ENCODE data around the gene BRD3.

DNA sequence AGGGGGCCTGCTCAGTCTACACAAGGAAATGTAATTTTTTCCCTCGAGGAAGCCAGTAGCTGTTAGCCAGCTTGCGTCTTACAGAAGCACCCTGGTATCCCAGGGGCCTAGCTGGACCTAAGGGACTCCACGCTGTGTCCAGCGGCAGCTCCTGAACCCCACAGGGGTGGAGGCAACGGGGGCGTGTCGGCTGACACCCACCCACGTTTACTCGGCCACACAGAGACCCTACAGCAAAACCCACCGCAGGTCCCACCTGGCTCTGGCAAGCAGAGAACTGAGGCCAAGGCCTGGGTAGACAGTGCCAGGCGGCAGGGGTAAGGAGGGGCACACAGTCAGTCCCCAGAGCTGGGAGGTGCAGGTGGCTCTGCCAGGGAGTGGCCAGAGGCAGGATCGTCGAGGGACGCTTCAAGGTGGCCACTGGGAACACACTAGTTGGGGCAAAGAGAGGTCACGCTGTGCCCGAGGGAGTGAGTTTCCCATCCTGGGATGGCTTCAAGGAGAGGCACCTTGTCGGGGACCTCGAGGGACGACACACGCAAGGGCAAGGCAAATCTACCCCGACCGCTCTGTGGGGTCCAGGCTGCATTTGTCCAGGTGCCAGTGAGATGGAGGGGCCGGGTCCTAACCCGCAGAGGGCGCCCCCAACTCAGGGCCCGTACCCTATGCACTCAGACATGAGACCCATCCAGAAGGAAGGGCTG is 21.8 kb downstream of the BRD3 start:
- no peak for TF ChIP-seq EZH2phosphoT487 (IDR thresholded peaks at IDR 0.05; ENCODE audit: borderline replicate concordance)
- TF ChIP-seq POLR2A (IDR thresholded peaks at IDR 0.05; ENCODE audit: borderline replicate concordance, extremely low read depth, insufficient read depth, insufficient read length): no peak
- TF ChIP-seq EZH2 (IDR thresholded peaks at IDR 0.05): no peak
- TF ChIP-seq RAD21 (IDR thresholded peaks at IDR 0.05; ENCODE audit: low read depth): no peak

Data from HCT116 (cell line).